ENCODE results near the gene FAM219A. TPM values are rescaled to one million over a fixed set of nuclear protein-coding genes. Genes with fewer than 3 reads are reported as not detected.

Gene FAM219A
- total RNA-seq, 2 experiments from 2014 or later: 12.3 to 13.2 TPM

DNA sequence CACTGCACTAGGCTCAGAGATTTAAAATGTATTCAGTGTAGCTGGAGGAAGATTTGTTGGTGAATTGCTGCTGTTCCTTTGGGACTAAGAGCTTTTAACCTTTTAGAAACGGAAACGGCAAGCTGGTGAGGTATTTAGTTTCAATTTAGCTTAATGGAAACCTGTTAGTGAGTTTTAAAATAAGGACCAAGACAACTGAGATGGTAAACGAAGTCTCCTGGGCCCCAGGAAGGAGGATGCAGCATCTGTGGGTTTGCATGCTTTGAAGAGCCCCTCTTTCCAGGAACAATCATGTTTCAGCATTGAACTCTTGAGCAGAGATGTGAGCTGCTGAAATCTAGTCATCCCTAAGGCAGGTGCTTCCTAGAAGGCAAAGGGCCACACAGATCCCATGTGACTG lies 16.7 kb upstream of the FAM219A start:
- Mint-ChIP-seq H3K27ac (no peak overlapping the region), H3K27me3 (peaks cover 6% of the 10 kb centered on the region), H3K36me3 (ENCODE audit: low read depth) (no peaks in the 10 kb centered on the region), H3K4me3 (no peak overlapping the region), H3K4me1 (peaks cover 4% of the 10 kb centered on the region), H3K9me3 (no peaks in the 10 kb centered on the region)
- ChIA-PET POLR2A (no interaction called here), CTCF (interaction anchor here (1.1 kb wide), 1 partner anchor 12 kb away, joined by 3 read pairs; no protein-coding TSS in a partner anchor)
- DNase-seq: no peak

DNA sequence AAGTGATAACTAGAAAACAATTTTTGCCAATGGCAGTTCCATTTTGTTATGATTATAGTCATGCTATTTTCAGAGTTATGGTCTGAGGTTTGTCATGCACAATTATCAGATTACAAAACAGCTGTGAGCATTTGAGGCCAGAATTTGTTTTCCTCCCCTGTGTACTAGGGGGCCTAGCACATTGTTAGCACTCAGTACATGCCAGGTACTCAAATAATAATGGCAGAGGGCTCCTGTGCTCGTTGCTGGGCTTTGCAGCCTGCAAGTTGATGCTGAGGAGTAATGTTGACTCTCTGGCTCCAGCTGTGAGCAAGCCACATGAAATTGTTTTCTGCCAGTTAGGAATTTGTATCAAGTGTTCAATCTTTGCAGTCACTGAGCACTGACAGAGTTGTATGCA lies 7.1 kb upstream of the FAM219A start:
- Mint-ChIP-seq H3K4me1 (peaks cover 3% of the 10 kb centered on the region), H3K27me3 (peaks cover 11% of the 10 kb centered on the region)

DNA sequence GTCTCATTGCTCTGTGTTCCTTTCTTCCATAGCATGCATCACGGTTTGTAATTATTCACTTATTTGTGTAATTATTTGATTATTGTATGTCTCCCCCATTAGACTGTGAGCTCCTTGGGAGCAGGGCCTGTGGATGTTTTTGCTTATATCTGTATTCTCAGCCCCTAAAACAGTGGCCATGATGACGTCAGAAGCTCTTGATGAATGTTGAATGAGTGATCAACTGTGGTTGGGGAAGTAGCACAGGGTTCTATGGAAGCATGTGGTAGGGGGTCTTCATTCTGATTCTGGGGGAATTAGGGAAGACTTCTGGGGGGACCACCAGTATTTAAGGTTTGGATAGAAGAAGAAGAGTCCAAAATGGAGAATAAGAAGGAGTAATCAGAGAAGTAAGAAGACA lies 6.2 kb upstream of the FAM219A start:
- H3K4me3 Mint-ChIP-seq: no peak overlapping the region
- no peak for DNase-seq
- H3K9me3 Mint-ChIP-seq: no peaks in the 10 kb centered on the region
- CTCF ChIA-PET: no interaction called here
- H3K36me3 Mint-ChIP-seq (ENCODE audit: low read depth): no peaks in the 10 kb centered on the region
- peaks cover 7% of the 10 kb centered on the region for H3K4me1 Mint-ChIP-seq
- H3K27ac Mint-ChIP-seq: no peak overlapping the region
- H3K27me3 Mint-ChIP-seq: peaks cover 17% of the 10 kb centered on the region
- POLR2A ChIA-PET: no interaction called here

More for the DNA sequence above, 7.1 kb upstream of the FAM219A start:
- no peak overlapping the region for H3K27ac Mint-ChIP-seq
- ChIA-PET CTCF (interaction anchor here (0.6 to 1.6 kb wide), 4 partner anchors 22 to 148 kb away, joined by 3 to 7 read pairs (median 4); no protein-coding TSS in a partner anchor), POLR2A (no interaction called here)
- H3K4me3 Mint-ChIP-seq: no peak overlapping the region
- no peaks in the 10 kb centered on the region for H3K9me3 Mint-ChIP-seq
- no peaks in the 10 kb centered on the region for H3K36me3 Mint-ChIP-seq (ENCODE audit: low read depth)
- no peak for DNase-seq

DNA sequence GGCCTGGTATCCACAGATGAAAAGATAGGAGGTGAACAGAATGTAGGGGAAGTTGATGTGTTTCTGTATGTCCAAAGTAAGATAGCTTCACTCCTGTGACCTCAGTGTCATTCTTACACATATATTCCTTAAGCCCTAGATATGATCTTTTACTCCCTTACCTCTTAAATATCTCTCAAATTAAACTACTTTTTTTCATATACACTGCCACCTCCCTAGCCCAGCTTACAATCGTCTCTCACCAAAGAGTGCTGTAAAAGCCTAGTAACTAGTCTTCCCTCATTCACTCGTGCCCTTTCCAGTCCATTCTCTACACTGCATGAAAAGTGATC lies 5.5 kb upstream of the FAM219A start:
- peaks cover 20% of the 10 kb centered on the region for H3K27me3 Mint-ChIP-seq
- no peaks in the 10 kb centered on the region for H3K36me3 Mint-ChIP-seq (ENCODE audit: low read depth)
- H3K4me1 Mint-ChIP-seq: peaks cover 11% of the 10 kb centered on the region
- DNase-seq: no peak
- H3K27ac Mint-ChIP-seq: no peak overlapping the region
- CTCF ChIA-PET: interaction anchor here (1.7 kb wide), 1 partner anchor 11 kb away, joined by 3 read pairs; no protein-coding TSS in a partner anchor
- H3K9me3 Mint-ChIP-seq: no peaks in the 10 kb centered on the region
- POLR2A ChIA-PET: no interaction called here
- no peak overlapping the region for H3K4me3 Mint-ChIP-seq

DNA sequence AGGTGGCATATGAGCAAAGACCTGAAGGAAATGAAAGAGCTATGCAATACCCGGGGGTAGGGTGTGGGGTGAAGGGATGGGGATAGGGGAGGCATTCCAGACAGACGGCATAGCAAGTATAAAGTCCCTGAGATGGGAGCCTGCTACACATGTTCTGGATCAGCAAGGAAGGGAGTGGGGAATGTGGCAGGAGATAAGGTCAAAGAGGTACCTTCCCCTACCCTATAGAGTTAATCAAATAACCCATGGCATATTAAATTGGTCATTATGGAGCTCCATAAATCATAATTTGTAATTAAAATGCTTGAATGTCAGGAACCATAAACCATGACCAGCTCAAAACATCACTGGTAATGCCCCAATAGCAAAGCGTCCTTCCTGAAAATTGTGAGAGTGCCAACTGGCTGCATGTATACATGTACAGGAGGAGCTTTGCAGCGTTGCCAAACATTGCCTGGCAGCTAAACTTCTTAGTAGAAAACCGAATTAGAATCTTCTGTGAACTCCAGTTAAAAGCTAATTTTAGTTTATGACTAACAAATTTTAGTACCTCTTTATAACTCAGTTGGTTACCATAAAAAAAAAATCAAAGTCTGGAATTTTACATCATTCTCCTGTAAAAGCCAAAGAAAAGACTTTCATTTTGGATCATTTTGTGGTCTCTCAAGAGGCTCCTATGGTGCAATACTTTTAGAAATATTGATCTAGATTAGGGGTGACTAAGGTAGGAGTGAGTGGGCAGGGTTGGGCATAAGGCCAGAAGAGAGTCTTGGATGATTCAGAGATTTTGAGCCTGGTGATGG lies 4.9 kb upstream of the FAM219A start:
- Mint-ChIP-seq H3K27ac (no peak overlapping the region), H3K27me3 (peaks cover 20% of the 10 kb centered on the region), H3K4me3 (no peak overlapping the region), H3K9me3 (no peaks in the 10 kb centered on the region), H3K36me3 (ENCODE audit: low read depth) (no peaks in the 10 kb centered on the region), H3K4me1 (peaks cover 16% of the 10 kb centered on the region)
- no peak for DNase-seq
- ChIA-PET POLR2A (no interaction called here), CTCF (interaction anchor here (1.7 kb wide), 1 partner anchor 12 kb away, joined by 3 read pairs; no protein-coding TSS in a partner anchor)

DNA sequence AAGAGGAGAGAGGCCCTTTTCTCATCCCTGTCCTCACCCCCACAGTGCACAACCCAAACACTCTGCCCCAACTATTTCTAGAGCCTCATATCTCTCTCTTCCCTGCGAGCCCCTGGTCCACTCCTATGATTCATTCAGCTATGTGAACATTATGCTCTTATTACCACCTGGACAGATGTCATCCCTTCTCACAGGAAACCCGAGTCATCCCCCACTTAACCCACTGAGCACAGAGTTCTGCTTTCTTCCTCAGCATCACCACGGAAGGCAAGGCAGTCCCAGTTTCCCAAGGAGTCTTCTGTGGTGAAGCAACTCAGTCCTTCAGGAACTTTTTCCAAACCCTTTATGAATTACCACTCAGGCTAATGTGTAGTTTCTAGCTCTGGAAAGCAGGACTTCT lies 1.6 kb upstream of the FAM219A start:
- DNase-seq: no peak
- ChIA-PET CTCF (interaction anchor here (0.7 kb wide), 1 partner anchor 1026 kb away, joined by 3 read pairs; no protein-coding TSS in a partner anchor), POLR2A (no interaction called here)
- Mint-ChIP-seq H3K4me3 (no peak overlapping the region), H3K27ac (no peak overlapping the region), H3K9me3 (no peaks in the 10 kb centered on the region), H3K27me3 (peaks cover 13% of the 10 kb centered on the region), H3K4me1 (peaks cover 38% of the 10 kb centered on the region), H3K36me3 (ENCODE audit: low read depth) (no peaks in the 10 kb centered on the region)

DNA sequence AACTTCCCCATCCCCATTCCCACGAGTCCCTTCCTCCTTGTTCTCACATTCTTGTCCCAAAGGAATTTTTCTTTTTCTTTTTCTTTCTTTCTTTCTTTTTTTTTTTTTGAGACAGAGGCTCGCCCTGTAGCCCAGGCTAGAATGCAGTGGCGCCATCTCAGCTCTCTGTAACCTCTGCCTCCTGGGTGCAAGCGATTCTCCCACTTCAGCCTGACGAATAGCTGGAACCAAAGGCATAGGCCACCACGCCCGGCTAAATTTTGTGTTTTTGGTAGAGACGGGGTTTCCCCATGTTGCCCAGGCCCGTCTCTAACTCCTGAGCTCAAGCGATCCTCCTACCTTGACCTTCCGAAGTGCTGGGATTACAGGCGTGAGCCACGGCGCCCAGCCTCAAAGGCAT lies 986 bp upstream of the FAM219A start:
- H3K27me3 Mint-ChIP-seq: peaks cover 13% of the 10 kb centered on the region
- no peaks in the 10 kb centered on the region for H3K36me3 Mint-ChIP-seq (ENCODE audit: low read depth)
- H3K4me3 Mint-ChIP-seq: no peak overlapping the region
- no peaks in the 10 kb centered on the region for H3K9me3 Mint-ChIP-seq
- CTCF ChIA-PET: interaction anchor here (0.7 kb wide), 1 partner anchor 1026 kb away, joined by 3 read pairs; no protein-coding TSS in a partner anchor
- DNase-seq: no peak
- POLR2A ChIA-PET: no interaction called here
- H3K27ac Mint-ChIP-seq: no peak overlapping the region
- H3K4me1 Mint-ChIP-seq: peaks cover 44% of the 10 kb centered on the region

DNA sequence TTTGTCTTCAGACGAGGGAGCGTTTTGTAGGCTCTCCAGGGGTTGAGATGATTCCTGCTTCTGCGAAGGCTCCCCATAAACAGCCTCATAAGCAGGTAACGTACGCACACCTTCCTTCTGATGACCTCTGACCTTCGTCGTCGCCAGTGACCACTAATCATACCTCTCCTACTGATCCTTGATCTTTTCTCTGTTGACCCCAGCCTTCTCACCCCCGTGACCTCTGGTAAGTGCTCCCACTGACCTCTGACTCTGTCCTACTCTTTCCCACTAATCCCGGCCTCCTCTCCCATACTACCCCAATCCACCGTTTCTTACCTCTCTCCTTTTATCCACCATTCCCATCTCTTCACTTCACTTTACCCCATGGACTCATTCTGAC lies 580 bp upstream of the FAM219A start:
- Mint-ChIP-seq H3K27me3 (peaks cover 13% of the 10 kb centered on the region), H3K36me3 (ENCODE audit: low read depth) (no peaks in the 10 kb centered on the region), H3K4me1 (peaks cover 44% of the 10 kb centered on the region), H3K9me3 (no peaks in the 10 kb centered on the region), H3K4me3 (peak overlapping the region; percentile 89), H3K27ac (no peak overlapping the region)
- no peak for DNase-seq
- ChIA-PET CTCF (interaction anchor here (1.0 kb wide), 1 partner anchor 82 kb away, joined by 5 read pairs; the partner anchor contains the start of gene MYORG), POLR2A (interaction anchor here (0.6 to 1.0 kb wide), 6 partner anchors 12 to 827 kb away, joined by 3 read pairs; partner anchors contain the start of gene DCTN3)

DNA sequence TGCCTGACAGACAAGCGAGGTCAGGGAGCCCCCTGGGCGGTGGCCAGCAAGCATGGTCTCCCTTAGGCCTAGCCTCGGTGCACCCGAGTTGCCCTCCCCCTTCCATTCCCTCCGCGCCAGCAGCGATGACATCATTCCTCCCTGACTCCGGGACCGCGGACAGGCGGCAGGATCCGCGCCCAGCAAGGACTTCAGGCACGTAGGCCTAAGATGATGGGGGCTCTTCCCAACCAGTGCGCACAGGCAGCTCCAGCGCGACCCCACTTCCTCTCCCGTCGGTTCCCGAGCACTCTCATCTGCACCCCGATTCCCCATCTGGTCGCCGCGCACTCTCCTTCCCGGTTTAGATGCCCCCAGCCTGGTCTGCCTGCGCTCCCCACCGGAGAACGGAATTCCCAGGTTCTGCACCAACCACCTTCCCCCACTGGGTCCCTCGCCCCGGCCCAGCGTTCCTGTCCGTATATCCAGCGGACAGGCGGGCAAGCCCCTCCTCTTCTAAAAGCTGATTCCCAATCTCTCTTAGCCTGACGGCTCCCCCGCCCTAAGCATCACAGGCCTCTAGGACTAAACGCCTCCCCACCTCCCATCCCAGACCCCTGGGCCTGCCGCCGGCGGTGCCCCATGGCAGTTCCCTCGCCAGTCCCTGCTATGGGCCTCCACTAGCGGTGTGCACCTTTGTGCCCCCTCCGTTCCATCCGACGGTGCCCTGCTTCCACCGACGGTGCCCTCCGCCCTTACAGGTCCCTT lies 931 bp downstream of the FAM219A start:
- Mint-ChIP-seq H3K36me3 (ENCODE audit: low read depth) (no peaks in the 10 kb centered on the region), H3K27me3 (peaks cover 13% of the 10 kb centered on the region), H3K4me3 (peak overlapping the region; percentile 89), H3K9me3 (no peaks in the 10 kb centered on the region), H3K27ac (peak overlapping the region; percentile 53), H3K4me1 (peaks cover 48% of the 10 kb centered on the region)
- ChIA-PET CTCF (interaction anchor here (1.1 kb wide), 1 partner anchor 189 kb away, joined by 3 read pairs; the partner anchor contains the start of gene GALT), POLR2A (no interaction called here)
- DNase-seq: no peak

DNA sequence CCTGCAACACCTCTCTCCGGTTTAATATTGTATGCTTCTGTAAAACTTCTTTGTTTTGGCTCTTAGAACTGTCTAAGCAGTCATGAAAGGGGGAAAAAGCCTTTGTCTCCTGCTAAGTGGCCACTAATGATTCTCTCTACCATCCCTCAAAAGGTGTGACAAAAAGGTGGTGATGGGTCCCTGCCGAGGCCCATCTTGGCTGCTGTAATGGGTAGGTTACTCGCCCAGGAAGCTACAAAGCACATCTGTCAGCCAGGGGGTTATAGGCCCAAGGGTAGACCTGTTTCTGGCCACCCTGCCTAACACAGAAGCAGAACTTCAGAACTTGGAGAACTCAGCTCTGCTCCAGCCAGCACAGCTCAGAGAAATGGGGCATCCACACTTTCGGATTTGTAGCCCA lies 1.6 kb downstream of the FAM219A start:
- Mint-ChIP-seq H3K4me1 (peaks cover 54% of the 10 kb centered on the region), H3K27ac (no peak overlapping the region), H3K4me3 (peak overlapping the region; percentile 89), H3K27me3 (peaks cover 13% of the 10 kb centered on the region), H3K36me3 (ENCODE audit: low read depth) (no peaks in the 10 kb centered on the region), H3K9me3 (no peaks in the 10 kb centered on the region)
- CTCF ChIA-PET: interaction anchor here (1.1 kb wide), 1 partner anchor 190 kb away, joined by 3 read pairs; the partner anchor contains the start of gene GALT
- DNase-seq: no peak
- POLR2A ChIA-PET: interaction anchor here (0.6 kb wide), 1 partner anchor 139 kb away, joined by 3 read pairs; no protein-coding TSS in a partner anchor

DNA sequence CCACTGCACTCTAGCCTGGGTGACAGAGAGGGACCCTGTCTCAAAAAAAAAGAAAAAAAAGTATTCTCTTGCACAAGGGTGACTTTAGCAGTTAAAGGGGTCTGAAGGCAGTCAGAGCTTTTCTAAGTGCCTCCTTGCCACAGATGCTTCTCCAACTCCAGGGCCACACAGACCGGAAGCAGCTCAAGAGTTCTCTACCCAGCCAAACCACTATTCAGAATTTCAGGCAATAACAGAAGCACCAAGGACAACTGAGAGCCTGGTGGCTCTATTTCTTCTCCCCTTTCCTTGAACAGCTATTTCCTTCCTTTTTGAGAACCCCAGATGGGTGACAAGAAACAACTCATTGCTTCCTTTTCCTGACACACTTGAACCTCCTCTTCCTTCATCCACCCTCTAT lies 2.2 kb downstream of the FAM219A start:
- Mint-ChIP-seq H3K4me1 (peaks cover 60% of the 10 kb centered on the region), H3K27ac (peak overlapping the region; percentile 12), H3K4me3 (peak overlapping the region; percentile 89), H3K27me3 (peaks cover 9% of the 10 kb centered on the region), H3K9me3 (no peaks in the 10 kb centered on the region), H3K36me3 (ENCODE audit: low read depth) (no peaks in the 10 kb centered on the region)
- CTCF ChIA-PET: interaction anchor here (1.1 kb wide), 1 partner anchor 191 kb away, joined by 3 read pairs; the partner anchor contains the start of gene GALT
- POLR2A ChIA-PET: interaction anchor here (0.6 to 1.1 kb wide), 2 partner anchors 11 to 140 kb away, joined by 3 read pairs; no protein-coding TSS in a partner anchor
- no peak for DNase-seq

DNA sequence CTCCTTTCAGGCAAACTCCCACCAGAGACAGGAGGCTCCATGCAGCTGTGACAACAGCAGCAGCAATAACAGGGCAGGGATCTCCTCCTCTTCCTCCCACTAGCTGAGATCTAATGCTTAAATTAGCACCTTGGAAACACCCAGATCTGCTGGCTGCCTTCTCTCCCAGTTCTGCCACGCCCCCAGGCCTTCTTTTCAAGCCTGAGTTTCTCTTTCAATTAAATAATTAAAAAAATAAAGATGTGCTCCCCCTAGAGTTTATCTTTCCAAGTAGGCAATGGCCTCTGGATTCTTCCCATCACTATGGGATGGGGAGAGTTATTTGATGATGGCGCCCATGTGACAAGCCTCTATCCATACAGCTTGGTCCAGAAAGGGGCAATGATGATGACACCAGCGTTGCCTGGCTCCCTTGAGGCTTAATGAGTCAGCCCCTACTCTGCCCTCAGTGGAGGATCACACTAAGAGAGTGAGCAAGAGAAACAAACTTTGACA lies 3.8 kb downstream of the FAM219A start:
- Mint-ChIP-seq H3K4me1 (peaks cover 62% of the 10 kb centered on the region), H3K36me3 (ENCODE audit: low read depth) (no peaks in the 10 kb centered on the region)

DNA sequence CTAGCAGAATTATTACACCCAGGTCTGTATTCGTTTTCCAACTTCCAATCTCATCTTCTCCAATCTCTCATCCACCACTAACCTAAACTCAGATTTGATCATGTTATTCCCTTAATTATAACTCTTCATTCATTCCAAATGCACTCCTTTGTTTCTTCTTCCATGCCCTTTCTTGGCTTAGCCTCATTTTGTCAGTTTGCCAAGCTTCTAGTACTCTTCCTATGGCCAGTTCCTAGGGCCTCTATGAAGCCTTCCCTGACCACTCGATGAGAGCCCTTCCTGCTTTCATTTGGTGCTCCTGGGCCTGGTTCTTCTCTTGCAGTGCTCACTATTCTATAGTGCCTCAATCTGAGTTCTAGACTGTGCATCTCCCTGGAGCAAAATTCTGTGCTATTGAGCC lies 5.8 kb downstream of the FAM219A start:
- ChIA-PET CTCF (no interaction called here), POLR2A (no interaction called here)
- no peak for DNase-seq
- Mint-ChIP-seq H3K27ac (no peak overlapping the region), H3K4me1 (peaks cover 48% of the 10 kb centered on the region), H3K4me3 (no peak overlapping the region), H3K27me3 (no peaks in the 10 kb centered on the region), H3K36me3 (ENCODE audit: low read depth) (no peaks in the 10 kb centered on the region), H3K9me3 (no peaks in the 10 kb centered on the region)

More for the DNA sequence above, 3.8 kb downstream of the FAM219A start:
- Mint-ChIP-seq H3K4me3 (no peak overlapping the region), H3K27ac (no peak overlapping the region), H3K27me3 (peaks cover 4% of the 10 kb centered on the region), H3K9me3 (no peaks in the 10 kb centered on the region)
- no peak for DNase-seq
- ChIA-PET POLR2A (no interaction called here), CTCF (interaction anchor here (1.2 to 2.4 kb wide), 2 partner anchors 51 to 79 kb away, joined by 3 to 11 read pairs; no protein-coding TSS in a partner anchor)
